ENCODE results near the gene TYK2.
"Not testable (repeated sequence)": the region's sequence is repeated elsewhere in the genome, so short reads cannot be mapped to it uniquely, and the experiment has no call there.

The TYK2 gene

GRCh38 chr19:10380313-10381102, at the start of gene TYK2:
Gene TYK2, minus strand, starts transcription at chr19:10380572. Its CDS starts 2,166 bp downstream, at chr19:10378406.
- DNase-seq (ENCODE audit: low read depth) = peak; percentile 98

GRCh38 chr19:10428996-10429381, 48.6 kb upstream of the TYK2 start:
- no peak for DNase-seq (ENCODE audit: low read depth)

GRCh38 chr19:10427169-10427568, 46.8 kb upstream of the TYK2 start:
- DNase-seq (ENCODE audit: low read depth) = no peak

- DNase-seq (ENCODE audit: low read depth) = peak; percentile 56
Observed at GRCh38 chr19:10424011-10424637, 43.8 kb upstream of the TYK2 start.

GRCh38 chr19:10422846-10423245, 42.5 kb upstream of the TYK2 start:
- DNase-seq (ENCODE audit: low read depth) = no peak

- no peak for DNase-seq (ENCODE audit: low read depth)
Observed at GRCh38 chr19:10422046-10422461, 41.7 kb upstream of the TYK2 start.

GRCh38 chr19:10421240-10422045, 41.1 kb upstream of the TYK2 start:
- no peak for DNase-seq (ENCODE audit: low read depth)

GRCh38 chr19:10420444-10421239, 40.3 kb upstream of the TYK2 start, which contains the start of gene PDE4A:
Gene PDE4A, plus strand, starts transcription at chr19:10420538. Its CDS starts 227 bp downstream, at chr19:10420765.
- DNase-seq (ENCODE audit: low read depth) = no peak

GRCh38 chr19:10419646-10420443, 39.5 kb upstream of the TYK2 start:
- peak; percentile 25 for DNase-seq (ENCODE audit: low read depth)

- no peak for DNase-seq (ENCODE audit: low read depth)
Observed at GRCh38 chr19:10419200-10419645, 38.9 kb upstream of the TYK2 start.

GRCh38 chr19:10418485-10419199, 38.3 kb upstream of the TYK2 start:
- no peak for DNase-seq (ENCODE audit: low read depth)

GRCh38 chr19:10418235-10418484, 37.8 kb upstream of the TYK2 start:
- DNase-seq (ENCODE audit: low read depth) = no peak

- no peak for DNase-seq (ENCODE audit: low read depth)
Observed at GRCh38 chr19:10417541-10418234, 37.3 kb upstream of the TYK2 start.

GRCh38 chr19:10416380-10417257, 36.2 kb upstream of the TYK2 start:
- peak; percentile 88 for DNase-seq (ENCODE audit: low read depth)

GRCh38 chr19:10416083-10416379, 35.7 kb upstream of the TYK2 start:
- no peak for DNase-seq (ENCODE audit: low read depth)

GRCh38 chr19:10412257-10412977, 32.0 kb upstream of the TYK2 start:
- DNase-seq (ENCODE audit: low read depth) = no peak

GRCh38 chr19:10411224-10411623, 30.9 kb upstream of the TYK2 start:
- not testable (repeated sequence) for DNase-seq (ENCODE audit: low read depth)

- no peak for DNase-seq (ENCODE audit: low read depth)
Observed at GRCh38 chr19:10408511-10409283, 28.3 kb upstream of the TYK2 start.

All from fibroblast of gingiva (primary cell).